Stomach (tissue), 4 donors: ENCODE data around the gene APP.

Experiments
- CTCF ChIP-seq, 7 experiments: fragments of 450-650 bp in 4 of 7; fragments of 200-600 bp in 3 of 7; sonication (generic) in 3 of 7; IDR thresholded peaks; one replicate each; pipeline ENCODE4 v1.5.1; 2016 to 2019; ENCODE audit warnings: antibody characterized with exemption in 7 of 7, control low read depth in 2 of 7, mild to moderate bottlenecking in 1 of 7
- EP300 ChIP-seq: sonication (generic); formaldehyde crosslinking; IDR thresholded peaks from one replicate; pipeline ENCODE4 v1.6.1; 2017; ENCODE audit warnings: antibody characterized with exemption
- POLR2A ChIP-seq, 4 donors: fragments of 450-650 bp; IDR thresholded peaks; one replicate each; pipeline ENCODE4 v1.6.1; 2016; ENCODE audit warnings: antibody characterized with exemption in 4 of 4, control low read depth in 2 of 4, mild to moderate bottlenecking in 1 of 4, moderate library complexity in 1 of 4
- POLR2AphosphoS5 ChIP-seq, 3 donors: sonication (generic); formaldehyde crosslinking; IDR thresholded peaks; one replicate each; pipeline ENCODE4 v1.6.1; 2016; ENCODE audit warnings: antibody characterized with exemption in 3 of 3

GRCh38 chr21:26005464-26005863, 165.1 kb downstream of the APP start:
- TF ChIP-seq CTCF (IDR thresholded peaks at IDR 0.05) (no peak), EP300 (no peak), POLR2A (IDR thresholded peaks at IDR 0.05) (no peak), POLR2AphosphoS5 (IDR thresholded peaks at IDR 0.05) (no peak)
